Skeletal muscle satellite cell (primary cell): ENCODE data around the gene DIRAS2.

Source experiments
- H3K27me3 ChIP-seq: 2 replicates; pipeline ENCODE4 v1.7.0; 2013; ENCODE audit warnings: low read length; ENCODE audit not compliant: control insufficient read depth, insufficient read depth
- H3K36me3 ChIP-seq: 2 replicates; pipeline ENCODE4 v1.7.0; 2013; ENCODE audit warnings: mild to moderate bottlenecking, control low read depth, low read length; ENCODE audit not compliant: insufficient read depth
- H3K4me1 ChIP-seq: 2 replicates; pipeline ENCODE4 v1.7.0; 2013; ENCODE audit warnings: low read length; ENCODE audit not compliant: control insufficient read depth, insufficient read depth
- H3K4me2 ChIP-seq: 2 replicates; pipeline ENCODE4 v1.7.0; 2013; ENCODE audit warnings: mild to moderate bottlenecking, low read length
- H3K4me3 ChIP-seq: 2 replicates; pipeline ENCODE4 v1.7.0; 2013; ENCODE audit warnings: low read length
- H3K9ac ChIP-seq: 2 replicates; pipeline ENCODE4 v1.7.0; 2013; ENCODE audit warnings: mild to moderate bottlenecking, low read depth, low read length, moderate library complexity
- H3K9me3 ChIP-seq: replicated peaks from 2 replicates; pipeline ENCODE4 v1.7.0; 2013; ENCODE audit warnings: mild to moderate bottlenecking, control low read depth, low read length

The DIRAS2 gene

GRCh38 chr9:90611568-90611967 is 31.1 kb downstream of the DIRAS2 start:
- Histone ChIP-seq H3K27me3 (no peaks in the 10 kb centered on the region), H3K36me3 (no peaks in the 10 kb centered on the region), H3K9ac (no peak overlapping the region), H3K9me3 (no peaks in the 10 kb centered on the region), H3K4me2 (no peak overlapping the region), H3K4me1 (no peaks in the 10 kb centered on the region), H3K4me3 (no peak overlapping the region)

- Histone ChIP-seq H3K4me1 (no peaks in the 10 kb centered on the region), H3K27me3 (no peaks in the 10 kb centered on the region), H3K36me3 (no peaks in the 10 kb centered on the region), H3K9me3 (no peaks in the 10 kb centered on the region), H3K4me2 (no peak overlapping the region), H3K9ac (no peak overlapping the region), H3K4me3 (no peak overlapping the region)
Observed at GRCh38 chr9:90611121-90611520, 31.5 kb downstream of the DIRAS2 start.

GRCh38 chr9:90607701-90608516 is 34.7 kb downstream of the DIRAS2 start:
- H3K9me3 ChIP-seq: no peaks in the 10 kb centered on the region
- no peak overlapping the region for H3K4me3 ChIP-seq
- no peaks in the 10 kb centered on the region for H3K27me3 ChIP-seq
- H3K4me2 ChIP-seq: no peak overlapping the region
- no peaks in the 10 kb centered on the region for H3K4me1 ChIP-seq
- H3K9ac ChIP-seq: no peak overlapping the region
- H3K36me3 ChIP-seq: no peaks in the 10 kb centered on the region

GRCh38 chr9:90600029-90600428 is 42.6 kb downstream of the DIRAS2 start:
- Histone ChIP-seq H3K4me3 (no peak overlapping the region), H3K36me3 (no peaks in the 10 kb centered on the region), H3K9ac (no peak overlapping the region), H3K4me1 (no peaks in the 10 kb centered on the region), H3K9me3 (no peaks in the 10 kb centered on the region), H3K4me2 (no peak overlapping the region), H3K27me3 (no peaks in the 10 kb centered on the region)

- Histone ChIP-seq H3K4me2 (no peak overlapping the region), H3K9ac (no peak overlapping the region), H3K4me3 (no peak overlapping the region), H3K9me3 (no peaks in the 10 kb centered on the region), H3K4me1 (no peaks in the 10 kb centered on the region), H3K36me3 (no peaks in the 10 kb centered on the region), H3K27me3 (no peaks in the 10 kb centered on the region)
Observed at GRCh38 chr9:90598191-90598590, 44.4 kb downstream of the DIRAS2 start.

- no peaks in the 10 kb centered on the region for H3K4me1 ChIP-seq
- no peak overlapping the region for H3K4me3 ChIP-seq
- no peaks in the 10 kb centered on the region for H3K27me3 ChIP-seq
- H3K36me3 ChIP-seq: no peaks in the 10 kb centered on the region
- no peak overlapping the region for H3K9ac ChIP-seq
- no peaks in the 10 kb centered on the region for H3K9me3 ChIP-seq
- H3K4me2 ChIP-seq: no peak overlapping the region
Observed at GRCh38 chr9:90593646-90594045, 49.0 kb downstream of the DIRAS2 start.

GRCh38 chr9:90580576-90580975 is 62.0 kb downstream of the DIRAS2 start:
- H3K36me3 ChIP-seq: no peaks in the 10 kb centered on the region

GRCh38 chr9:90579181-90579580 is 63.4 kb downstream of the DIRAS2 start:
- H3K27me3 ChIP-seq: no peaks in the 10 kb centered on the region
- H3K9me3 ChIP-seq: no peaks in the 10 kb centered on the region
- no peak overlapping the region for H3K4me2 ChIP-seq
- H3K36me3 ChIP-seq: no peaks in the 10 kb centered on the region
- H3K4me1 ChIP-seq: no peaks in the 10 kb centered on the region
- H3K4me3 ChIP-seq: no peak overlapping the region
- H3K9ac ChIP-seq: no peak overlapping the region

More at GRCh38 chr9:90580576-90580975, 62.0 kb downstream of the DIRAS2 start:
- Histone ChIP-seq H3K4me1 (no peaks in the 10 kb centered on the region), H3K9ac (no peak overlapping the region), H3K4me2 (no peak overlapping the region), H3K4me3 (no peak overlapping the region), H3K27me3 (no peaks in the 10 kb centered on the region), H3K9me3 (no peaks in the 10 kb centered on the region)

- Histone ChIP-seq H3K9ac (no peak overlapping the region), H3K9me3 (no peaks in the 10 kb centered on the region), H3K4me2 (no peak overlapping the region), H3K4me3 (no peak overlapping the region), H3K27me3 (no peaks in the 10 kb centered on the region), H3K4me1 (no peaks in the 10 kb centered on the region), H3K36me3 (no peaks in the 10 kb centered on the region)
Observed at GRCh38 chr9:90578126-90578815, 64.4 kb downstream of the DIRAS2 start.

GRCh38 chr9:90569511-90569910 is 73.1 kb downstream of the DIRAS2 start:
- Histone ChIP-seq H3K4me1 (no peaks in the 10 kb centered on the region), H3K36me3 (no peaks in the 10 kb centered on the region), H3K4me3 (no peak overlapping the region), H3K9me3 (no peaks in the 10 kb centered on the region), H3K4me2 (no peak overlapping the region), H3K9ac (no peak overlapping the region), H3K27me3 (no peaks in the 10 kb centered on the region)

- no peaks in the 10 kb centered on the region for H3K9me3 ChIP-seq
- H3K27me3 ChIP-seq: no peaks in the 10 kb centered on the region
- no peaks in the 10 kb centered on the region for H3K36me3 ChIP-seq
- H3K4me3 ChIP-seq: no peak overlapping the region
- no peaks in the 10 kb centered on the region for H3K4me1 ChIP-seq
- H3K4me2 ChIP-seq: no peak overlapping the region
- no peak overlapping the region for H3K9ac ChIP-seq
Observed at GRCh38 chr9:90568667-90569066, 74.0 kb downstream of the DIRAS2 start.

- no peaks in the 10 kb centered on the region for H3K9me3 ChIP-seq
- no peaks in the 10 kb centered on the region for H3K27me3 ChIP-seq
- H3K4me3 ChIP-seq: no peak overlapping the region
- no peak overlapping the region for H3K4me2 ChIP-seq
- no peak overlapping the region for H3K9ac ChIP-seq
- no peaks in the 10 kb centered on the region for H3K36me3 ChIP-seq
- H3K4me1 ChIP-seq: no peaks in the 10 kb centered on the region
Observed at GRCh38 chr9:90562229-90562628, 80.4 kb downstream of the DIRAS2 start.
